Measurements from ENCODE around the gene EIF4EBP2. TPM values are rescaled to one million over a fixed set of nuclear protein-coding genes. Genes with fewer than 3 reads are reported as not detected.

Gene EIF4EBP2
- total RNA-seq, 1 experiment from 2014 or later = 36.7 TPM

- TF ChIP-seq, protein P1, sequence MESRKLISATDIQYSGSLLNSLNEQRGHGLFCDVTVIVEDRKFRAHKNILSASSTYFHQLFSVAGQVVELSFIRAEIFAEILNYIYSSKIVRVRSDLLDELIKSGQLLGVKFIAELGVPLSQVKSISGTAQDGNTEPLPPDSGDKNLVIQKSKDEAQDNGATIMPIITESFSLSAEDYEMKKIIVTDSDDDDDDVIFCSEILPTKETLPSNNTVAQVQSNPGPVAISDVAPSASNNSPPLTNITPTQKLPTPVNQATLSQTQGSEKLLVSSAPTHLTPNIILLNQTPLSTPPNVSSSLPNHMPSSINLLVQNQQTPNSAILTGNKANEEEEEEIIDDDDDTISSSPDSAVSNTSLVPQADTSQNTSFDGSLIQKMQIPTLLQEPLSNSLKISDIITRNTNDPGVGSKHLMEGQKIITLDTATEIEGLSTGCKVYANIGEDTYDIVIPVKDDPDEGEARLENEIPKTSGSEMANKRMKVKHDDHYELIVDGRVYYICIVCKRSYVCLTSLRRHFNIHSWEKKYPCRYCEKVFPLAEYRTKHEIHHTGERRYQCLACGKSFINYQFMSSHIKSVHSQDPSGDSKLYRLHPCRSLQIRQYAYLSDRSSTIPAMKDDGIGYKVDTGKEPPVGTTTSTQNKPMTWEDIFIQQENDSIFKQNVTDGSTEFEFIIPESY (IDR thresholded peaks at IDR 0.05; ENCODE audit: extremely low read depth, insufficient replicate concordance, low read length) = no peak
- no peak for TF ChIP-seq FOSL1 (IDR thresholded peaks at IDR 0.05; ENCODE audit: low read depth)
- TF ChIP-seq CEBPB (IDR thresholded peaks at IDR 0.05; ENCODE audit: low read depth) = no peak
- no peak for TF ChIP-seq SIN3A (IDR thresholded peaks at IDR 0.05; ENCODE audit: low read depth)
- TF ChIP-seq SRF (IDR thresholded peaks at IDR 0.05; ENCODE audit: low read depth) = no peak
- no peak for TF ChIP-seq MAX (IDR thresholded peaks at IDR 0.05)
Observed at GRCh38 chr10:70432101-70432500, 28.2 kb downstream of the EIF4EBP2 start (continued).

DNA sequence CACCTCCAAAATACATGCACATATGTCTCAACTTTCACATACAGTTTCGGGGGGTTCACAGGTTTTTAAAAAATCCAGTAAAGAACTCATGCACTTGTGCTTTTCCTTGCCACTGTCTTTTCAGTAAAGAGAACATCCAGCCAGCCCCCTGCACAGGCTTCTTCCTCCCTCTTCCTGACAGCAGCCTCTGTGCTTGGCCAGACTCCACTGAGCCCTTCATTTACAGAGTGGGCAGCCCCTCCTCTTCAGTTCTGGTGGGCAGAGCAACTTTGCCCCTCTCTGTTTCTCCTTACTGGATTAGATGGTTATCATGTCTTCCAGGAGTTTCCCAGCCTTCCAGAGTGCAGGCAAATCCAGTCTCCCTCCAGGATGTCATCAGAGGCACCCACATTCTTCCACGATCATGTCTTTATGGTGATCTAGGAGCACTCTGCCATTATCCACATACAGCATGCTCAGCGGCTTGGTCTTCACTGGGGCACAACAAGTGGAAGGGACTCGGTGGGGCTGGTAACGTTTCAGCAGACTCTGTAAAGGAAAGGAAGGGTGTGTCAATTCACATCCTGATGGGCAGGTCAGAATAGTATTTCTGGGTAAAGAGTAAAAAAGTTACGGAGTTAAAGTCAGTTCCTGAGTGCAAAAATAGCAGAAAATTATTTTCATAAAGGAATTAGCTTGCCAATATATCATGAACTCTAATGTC, 28.8 kb downstream of the EIF4EBP2 start:
- no TSS peak for BruUV-seq (replicated peaks)
- Histone ChIP-seq H3K4me1 (ENCODE audit: control insufficient read depth in 1 of 2, insufficient read depth in 2 of 2, low read length in 2 of 2) (peaks cover 0 to 4% of the 10 kb centered on the region in 2 experiments; a peak in 1 of 4 replicates), H3K79me2 (ENCODE audit: insufficient read depth, low read length) (no peaks in the 10 kb centered on the region), H3K27ac (ENCODE audit: low read depth, low read length) (no peak overlapping the region), H2AFZ (ENCODE audit: low read depth, low read length, poor library complexity, severe bottlenecking) (no peak overlapping the region), H3K36me3 (ENCODE audit: control insufficient read depth in 1 of 2, insufficient read depth in 2 of 2, low read length in 2 of 2) (no peaks in the 10 kb centered on the region; a peak in 3 of 4 replicates), H3K27me3 (ENCODE audit: insufficient read depth, low read length) (no peaks in the 10 kb centered on the region), H3K9me2 (ENCODE audit: insufficient read depth) (no peaks in the 10 kb centered on the region), H3K4me3 (replicated peaks in 1 of 2; ENCODE audit: low read depth in 1 of 2, low read length in 2 of 2) (no peak overlapping the region), H3K9me3 (ENCODE audit: control insufficient read depth in 1 of 2, insufficient read depth in 1 of 2, low read depth in 1 of 2, low read length in 2 of 2) (no peaks in the 10 kb centered on the region), H4K20me1 (ENCODE audit: insufficient read depth) (no peaks in the 10 kb centered on the region), H3K9ac (ENCODE audit: low read length) (no peak overlapping the region), H3K4me2 (ENCODE audit: low read length) (no peak overlapping the region)
- POLR2A ChIA-PET = no interaction called here
- intact Hi-C loops (cut with micrococcal nuclease) = no loop called here
- no peak for ATAC-seq
- RAD21 ChIA-PET (ENCODE audit: low non-redundant PET in 1 of 2, low total read pairs in 2 of 2, uncharacterized antibody in 2 of 2, unreplicated experiment in 2 of 2) = no interaction called here
- CTCF ChIA-PET = no interaction called here
- no peak for DNase-seq (ENCODE audit: low read depth, low spot score)
- TF ChIP-seq SIN3A (IDR thresholded peaks at IDR 0.05; ENCODE audit: low read depth) = no peak
- TF ChIP-seq, protein P1 (IDR thresholded peaks at IDR 0.05; ENCODE audit: extremely low read depth, insufficient replicate concordance, low read length) = no peak
- no peak for TF ChIP-seq MAX (IDR thresholded peaks at IDR 0.05)
- TF ChIP-seq, protein P2, sequence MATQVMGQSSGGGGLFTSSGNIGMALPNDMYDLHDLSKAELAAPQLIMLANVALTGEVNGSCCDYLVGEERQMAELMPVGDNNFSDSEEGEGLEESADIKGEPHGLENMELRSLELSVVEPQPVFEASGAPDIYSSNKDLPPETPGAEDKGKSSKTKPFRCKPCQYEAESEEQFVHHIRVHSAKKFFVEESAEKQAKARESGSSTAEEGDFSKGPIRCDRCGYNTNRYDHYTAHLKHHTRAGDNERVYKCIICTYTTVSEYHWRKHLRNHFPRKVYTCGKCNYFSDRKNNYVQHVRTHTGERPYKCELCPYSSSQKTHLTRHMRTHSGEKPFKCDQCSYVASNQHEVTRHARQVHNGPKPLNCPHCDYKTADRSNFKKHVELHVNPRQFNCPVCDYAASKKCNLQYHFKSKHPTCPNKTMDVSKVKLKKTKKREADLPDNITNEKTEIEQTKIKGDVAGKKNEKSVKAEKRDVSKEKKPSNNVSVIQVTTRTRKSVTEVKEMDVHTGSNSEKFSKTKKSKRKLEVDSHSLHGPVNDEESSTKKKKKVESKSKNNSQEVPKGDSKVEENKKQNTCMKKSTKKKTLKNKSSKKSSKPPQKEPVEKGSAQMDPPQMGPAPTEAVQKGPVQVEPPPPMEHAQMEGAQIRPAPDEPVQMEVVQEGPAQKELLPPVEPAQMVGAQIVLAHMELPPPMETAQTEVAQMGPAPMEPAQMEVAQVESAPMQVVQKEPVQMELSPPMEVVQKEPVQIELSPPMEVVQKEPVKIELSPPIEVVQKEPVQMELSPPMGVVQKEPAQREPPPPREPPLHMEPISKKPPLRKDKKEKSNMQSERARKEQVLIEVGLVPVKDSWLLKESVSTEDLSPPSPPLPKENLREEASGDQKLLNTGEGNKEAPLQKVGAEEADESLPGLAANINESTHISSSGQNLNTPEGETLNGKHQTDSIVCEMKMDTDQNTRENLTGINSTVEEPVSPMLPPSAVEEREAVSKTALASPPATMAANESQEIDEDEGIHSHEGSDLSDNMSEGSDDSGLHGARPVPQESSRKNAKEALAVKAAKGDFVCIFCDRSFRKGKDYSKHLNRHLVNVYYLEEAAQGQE (IDR thresholded peaks at IDR 0.05; ENCODE audit: low read depth) = no peak

Data from HCT116 (cell line).